GM12892 (cell line): Measurements from ENCODE around the gene ARMS2.

Experiments
- DNase-seq: peaks from one replicate; pipeline ENCODE4 v3.0.0; 2011; ENCODE audit not compliant: insufficient read length
- FAIRE-seq: peaks from 2 replicates; lab custom pipeline; 2011; peaks lifted over from hg19 to GRCh38; lab: Jason Lieb, UNC
- POLR2A ChIP-seq: IDR thresholded peaks from 2 replicates; pipeline ENCODE4 v1.6.1; 2011; ENCODE audit warnings: low read depth, low read length, control low read depth
- POLR2AphosphoS5 ChIP-seq: IDR thresholded peaks from 2 replicates; pipeline ENCODE4 v1.6.1; 2011; ENCODE audit warnings: low read depth, low read length, control low read depth
- TAF1 ChIP-seq: IDR thresholded peaks from 2 replicates; pipeline ENCODE4 v1.6.1; 2011; ENCODE audit warnings: low read depth, mild to moderate bottlenecking, control low read depth, low read length, borderline replicate concordance

Gene ARMS2

GRCh38 chr10:122426829-122427228 is 27.6 kb upstream of the ARMS2 start:
- DNase-seq (no peak), FAIRE-seq (no peak)
- TF ChIP-seq POLR2A (no peak), POLR2AphosphoS5 (no peak), TAF1 (no peak)

GRCh38 chr10:122427280-122427679 is 27.2 kb upstream of the ARMS2 start:
- DNase-seq: no peak
- TF ChIP-seq POLR2A: no peak
- TF ChIP-seq TAF1: no peak
- TF ChIP-seq POLR2AphosphoS5: no peak
- FAIRE-seq: no peak

- FAIRE-seq: no peak
- no peak for DNase-seq
- no peak for TF ChIP-seq POLR2AphosphoS5
- no peak for TF ChIP-seq TAF1
- no peak for TF ChIP-seq POLR2A
Observed at GRCh38 chr10:122435212-122435827, 19.1 kb upstream of the ARMS2 start.

- FAIRE-seq (no peak), DNase-seq (no peak)
Observed at GRCh38 chr10:122441961-122442360, 12.5 kb upstream of the ARMS2 start.

GRCh38 chr10:122445469-122445868 is 9.0 kb upstream of the ARMS2 start:
- TF ChIP-seq POLR2AphosphoS5 (no peak), TAF1 (no peak), POLR2A (no peak)
- FAIRE-seq: no peak
- no peak for DNase-seq

More at GRCh38 chr10:122441961-122442360, 12.5 kb upstream of the ARMS2 start:
- no peak for TF ChIP-seq POLR2AphosphoS5
- no peak for TF ChIP-seq POLR2A
- TF ChIP-seq TAF1: no peak

- DNase-seq (no peak), FAIRE-seq (no peak)
- TF ChIP-seq POLR2AphosphoS5 (no peak), TAF1 (no peak), POLR2A (no peak)
Observed at GRCh38 chr10:122445904-122446303, 8.5 kb upstream of the ARMS2 start.

- no peak for FAIRE-seq
Observed at GRCh38 chr10:122446668-122447423, 7.6 kb upstream of the ARMS2 start.

GRCh38 chr10:122448600-122448999 is 5.9 kb upstream of the ARMS2 start:
- TF ChIP-seq POLR2AphosphoS5: no peak
- no peak for TF ChIP-seq TAF1
- TF ChIP-seq POLR2A: no peak
- no peak for DNase-seq
- FAIRE-seq: peak; percentile 17

More at GRCh38 chr10:122446668-122447423, 7.6 kb upstream of the ARMS2 start:
- TF ChIP-seq POLR2A (no peak), POLR2AphosphoS5 (no peak), TAF1 (no peak)
- no peak for DNase-seq

- no peak for DNase-seq
- TF ChIP-seq POLR2AphosphoS5 (no peak), TAF1 (no peak), POLR2A (no peak)
- no peak for FAIRE-seq
Observed at GRCh38 chr10:122449153-122449552, 5.3 kb upstream of the ARMS2 start.

- no peak for TF ChIP-seq TAF1
- no peak for TF ChIP-seq POLR2AphosphoS5
- no peak for TF ChIP-seq POLR2A
- no peak for FAIRE-seq
Observed at GRCh38 chr10:122450353-122450990, 4.0 kb upstream of the ARMS2 start.

GRCh38 chr10:122454071-122454470 is 382 bp upstream of the ARMS2 start:
- TF ChIP-seq POLR2A (no peak), TAF1 (no peak), POLR2AphosphoS5 (no peak)
- DNase-seq (no peak), FAIRE-seq (no peak)

More at GRCh38 chr10:122450353-122450990, 4.0 kb upstream of the ARMS2 start:
- no peak for DNase-seq
